ENCODE data around the gene SETD1A.

The SETD1A gene

GRCh38 chr16:31025339-31025738 lies 67.8 kb downstream of the SETD1A start:
- DNase-seq: no peak

- no peak for DNase-seq
Observed at GRCh38 chr16:31029272-31029671, 71.7 kb downstream of the SETD1A start.

GRCh38 chr16:31031276-31031675 lies 73.7 kb downstream of the SETD1A start:
- no peak for DNase-seq

GRCh38 chr16:31032736-31033708 lies 75.5 kb downstream of the SETD1A start, which contains the start of gene STX4:
STX4 (plus strand) TSS chr16:31033558; CDS start chr16:31033806, 248 bp downstream.
- DNase-seq: peak; percentile 98

- DNase-seq: peak; percentile 90
Observed at GRCh38 chr16:31033709-31034492, 76.3 kb downstream of the SETD1A start.
